OCI-LY1 (cell line): ENCODE results near the gene SRBD1.

ENCODE experiments used
- EZH2 ChIP-seq: fragments of 200-600 bp; sonication (generic), shearing (Covaris generic); IDR thresholded peaks from 2 replicates; pipeline ENCODE4 v1.8.0; 2017; ENCODE audit warnings: borderline replicate concordance, mixed run types, mild to moderate bottlenecking, antibody characterized with exemption, low read length, moderate library complexity, mixed read lengths
- TF ChIP-seq, protein P1 (sequence below): fragments of 200-600 bp; sonication (generic), shearing (Covaris generic); IDR thresholded peaks from 2 replicates; pipeline ENCODE4 v1.5.1; 2017; ENCODE audit warnings: mild to moderate bottlenecking, antibody characterized with exemption, low read length, moderate library complexity, mixed read lengths

- TF ChIP-seq, protein P1, sequence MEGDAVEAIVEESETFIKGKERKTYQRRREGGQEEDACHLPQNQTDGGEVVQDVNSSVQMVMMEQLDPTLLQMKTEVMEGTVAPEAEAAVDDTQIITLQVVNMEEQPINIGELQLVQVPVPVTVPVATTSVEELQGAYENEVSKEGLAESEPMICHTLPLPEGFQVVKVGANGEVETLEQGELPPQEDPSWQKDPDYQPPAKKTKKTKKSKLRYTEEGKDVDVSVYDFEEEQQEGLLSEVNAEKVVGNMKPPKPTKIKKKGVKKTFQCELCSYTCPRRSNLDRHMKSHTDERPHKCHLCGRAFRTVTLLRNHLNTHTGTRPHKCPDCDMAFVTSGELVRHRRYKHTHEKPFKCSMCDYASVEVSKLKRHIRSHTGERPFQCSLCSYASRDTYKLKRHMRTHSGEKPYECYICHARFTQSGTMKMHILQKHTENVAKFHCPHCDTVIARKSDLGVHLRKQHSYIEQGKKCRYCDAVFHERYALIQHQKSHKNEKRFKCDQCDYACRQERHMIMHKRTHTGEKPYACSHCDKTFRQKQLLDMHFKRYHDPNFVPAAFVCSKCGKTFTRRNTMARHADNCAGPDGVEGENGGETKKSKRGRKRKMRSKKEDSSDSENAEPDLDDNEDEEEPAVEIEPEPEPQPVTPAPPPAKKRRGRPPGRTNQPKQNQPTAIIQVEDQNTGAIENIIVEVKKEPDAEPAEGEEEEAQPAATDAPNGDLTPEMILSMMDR, result no peak
- no peak for TF ChIP-seq EZH2
Observed at GRCh38 chr2:45390861-45391260, 220.2 kb downstream of the SRBD1 start.
